GM18868 (cell line): Measurements from ENCODE around the gene RCE1.

Experiments used
- ATAC-seq: cut with Tn5 transposase; IDR thresholded peaks from one replicate; pipeline ENCODE4 v1.9.1; 2021; ENCODE audit warnings: mild to moderate bottlenecking, moderate library complexity; ENCODE audit not compliant: unreplicated experiment

RCE1 gene

GRCh38 chr11:66868082-66868725 lies 25.0 kb downstream of the RCE1 start:
- no peak for ATAC-seq

DNA sequence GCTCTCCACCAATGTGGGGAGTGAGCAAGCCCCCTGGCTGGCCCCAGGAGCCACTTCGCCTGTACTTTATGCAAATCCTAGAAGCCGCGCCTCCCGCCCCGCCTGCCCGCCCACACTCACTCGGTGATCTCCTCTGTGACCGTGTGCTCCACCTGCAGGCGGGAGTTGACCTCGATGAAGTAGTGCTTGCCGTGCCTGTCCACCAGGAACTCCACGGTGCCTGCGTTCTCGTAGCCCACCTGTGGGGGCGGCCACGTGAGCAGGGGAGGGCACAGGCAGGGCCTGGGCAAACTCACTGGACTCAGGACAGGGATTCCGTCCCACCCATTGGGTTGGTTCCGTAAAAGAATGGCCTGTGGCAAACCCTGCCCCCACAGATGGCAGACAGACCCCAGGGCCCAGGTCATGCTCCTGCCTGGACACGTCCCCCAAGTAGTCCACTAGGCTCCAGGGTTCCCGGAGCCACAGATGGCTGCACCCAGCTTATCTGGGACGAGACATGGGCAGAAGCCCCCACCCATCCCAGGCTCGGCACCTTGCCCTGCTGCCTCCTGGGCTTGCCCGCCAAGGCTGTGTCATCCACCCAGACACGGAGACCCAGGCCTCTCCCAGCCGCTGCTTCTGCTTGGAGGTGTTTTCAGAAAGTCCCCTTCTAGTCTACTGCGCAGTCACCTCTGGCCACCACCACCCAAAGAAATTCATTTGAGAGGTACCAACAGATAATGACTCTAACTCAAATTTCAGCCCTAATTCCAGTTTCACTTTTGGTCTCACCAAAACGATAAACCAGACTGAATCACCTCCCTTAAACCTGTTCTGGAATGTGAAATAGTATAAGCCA lies 25.7 kb downstream of the RCE1 start:
- ATAC-seq, result no peak

DNA sequence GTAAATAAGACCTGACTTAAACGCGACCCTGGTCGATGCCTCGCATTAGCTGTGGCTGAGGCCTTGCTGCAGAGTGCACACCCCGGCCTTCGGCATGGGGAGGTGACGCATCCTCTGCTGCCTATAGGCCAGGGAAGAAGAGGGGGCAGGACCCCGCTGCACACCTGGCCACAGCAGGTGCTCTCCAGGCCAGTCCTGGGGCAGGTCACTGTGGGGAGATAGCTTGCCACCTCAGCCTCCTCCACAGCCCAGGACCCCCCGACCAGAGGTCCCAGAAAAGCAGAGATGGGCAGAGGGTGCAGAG lies 26.3 kb downstream of the RCE1 start:
- ATAC-seq, result no peak

DNA sequence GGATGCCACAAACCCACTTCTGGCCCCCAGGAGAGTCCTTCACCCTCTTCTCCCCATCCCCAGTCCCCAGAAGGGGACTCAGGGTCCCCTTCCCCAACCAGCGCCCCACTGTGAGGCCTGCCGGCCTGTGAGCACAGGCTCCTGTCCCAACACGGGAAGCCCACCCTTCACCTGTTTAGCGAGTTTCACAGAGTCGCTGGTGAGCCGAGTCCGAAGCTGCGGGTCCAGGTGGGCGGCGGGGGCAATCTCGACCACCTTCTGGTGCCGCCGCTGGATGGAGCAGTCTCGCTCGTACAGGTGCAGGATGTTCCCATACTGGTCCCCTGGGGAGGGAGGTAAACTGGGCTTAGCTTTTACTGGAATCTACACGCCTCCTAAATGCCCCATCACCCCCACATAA lies 26.9 kb downstream of the RCE1 start:
- ATAC-seq, result no peak

GRCh38 chr11:66870616-66871520 lies 27.6 kb downstream of the RCE1 start:
- no peak for ATAC-seq

- no peak for ATAC-seq
These were observed 28.3 kb downstream of the RCE1 start for GRCh38 chr11:66871521-66871901.

DNA sequence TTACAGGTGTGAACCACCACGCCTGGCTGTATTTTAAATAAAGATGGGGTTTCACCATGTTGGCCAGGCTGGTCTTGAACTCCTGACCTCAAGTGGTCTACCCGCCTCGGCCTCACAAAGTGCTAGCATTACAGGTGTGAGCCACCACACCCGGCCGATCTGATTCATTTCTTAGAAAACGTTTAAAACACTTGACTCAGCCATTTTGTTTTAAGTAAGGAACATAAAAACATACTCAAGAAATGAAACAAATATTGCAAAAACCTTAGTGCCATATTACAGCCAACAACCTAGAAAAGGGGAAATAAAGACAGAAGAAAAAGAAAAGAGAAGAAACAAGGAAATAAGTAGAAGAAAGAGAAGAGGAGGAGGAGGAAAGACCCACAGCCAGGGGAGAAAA lies 31.0 kb downstream of the RCE1 start:
- no peak for ATAC-seq

DNA sequence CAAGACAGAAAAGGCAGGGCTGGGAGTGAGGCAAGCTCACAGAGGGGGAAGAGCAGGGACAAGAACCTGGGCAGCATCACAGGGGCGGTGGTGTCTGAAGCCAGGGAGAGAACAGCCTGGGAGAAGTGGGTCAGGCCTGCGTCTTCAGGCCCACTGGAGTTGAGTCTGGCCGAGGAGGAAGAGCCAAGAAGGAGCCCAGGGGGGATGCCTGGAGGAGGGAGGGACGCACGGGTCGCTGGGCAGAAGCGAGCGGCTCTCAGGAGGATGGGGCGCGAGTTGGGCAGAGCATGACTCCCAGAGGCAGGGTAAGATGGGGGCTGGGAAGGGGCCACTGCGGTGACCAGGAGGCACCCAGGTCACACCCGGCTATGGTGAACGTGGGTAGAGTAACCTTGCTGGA lies 32.1 kb downstream of the RCE1 start:
- ATAC-seq, result no peak

- ATAC-seq, result no peak
These were observed 34.5 kb downstream of the RCE1 start for GRCh38 chr11:66877588-66878385.

- no peak for ATAC-seq
These were observed 35.2 kb downstream of the RCE1 start for GRCh38 chr11:66878474-66878873.

- ATAC-seq, result no peak
These were observed 35.8 kb downstream of the RCE1 start for GRCh38 chr11:66879000-66879399.

- ATAC-seq, result no peak
These were observed 36.3 kb downstream of the RCE1 start for GRCh38 chr11:66879583-66879982.

DNA sequence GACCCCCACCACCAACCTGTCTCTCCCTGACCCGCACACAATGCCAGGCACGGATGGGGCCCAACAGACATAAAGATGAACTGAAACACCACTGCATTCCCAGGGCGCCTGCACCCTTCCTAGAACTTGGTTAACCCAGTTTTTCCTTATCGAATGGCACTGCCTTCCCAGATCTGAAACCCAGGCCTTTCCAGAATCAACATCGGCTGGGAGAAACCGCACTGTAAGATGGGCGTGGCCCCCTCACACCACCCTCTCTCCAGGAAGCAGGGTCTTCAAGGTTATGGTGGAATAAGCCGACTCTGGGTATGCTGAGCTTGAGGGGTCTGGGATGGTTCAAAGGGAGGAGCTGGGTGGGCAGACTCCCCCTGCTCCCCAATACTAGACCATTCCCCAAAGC lies 36.8 kb downstream of the RCE1 start:
- ATAC-seq, result no peak

DNA sequence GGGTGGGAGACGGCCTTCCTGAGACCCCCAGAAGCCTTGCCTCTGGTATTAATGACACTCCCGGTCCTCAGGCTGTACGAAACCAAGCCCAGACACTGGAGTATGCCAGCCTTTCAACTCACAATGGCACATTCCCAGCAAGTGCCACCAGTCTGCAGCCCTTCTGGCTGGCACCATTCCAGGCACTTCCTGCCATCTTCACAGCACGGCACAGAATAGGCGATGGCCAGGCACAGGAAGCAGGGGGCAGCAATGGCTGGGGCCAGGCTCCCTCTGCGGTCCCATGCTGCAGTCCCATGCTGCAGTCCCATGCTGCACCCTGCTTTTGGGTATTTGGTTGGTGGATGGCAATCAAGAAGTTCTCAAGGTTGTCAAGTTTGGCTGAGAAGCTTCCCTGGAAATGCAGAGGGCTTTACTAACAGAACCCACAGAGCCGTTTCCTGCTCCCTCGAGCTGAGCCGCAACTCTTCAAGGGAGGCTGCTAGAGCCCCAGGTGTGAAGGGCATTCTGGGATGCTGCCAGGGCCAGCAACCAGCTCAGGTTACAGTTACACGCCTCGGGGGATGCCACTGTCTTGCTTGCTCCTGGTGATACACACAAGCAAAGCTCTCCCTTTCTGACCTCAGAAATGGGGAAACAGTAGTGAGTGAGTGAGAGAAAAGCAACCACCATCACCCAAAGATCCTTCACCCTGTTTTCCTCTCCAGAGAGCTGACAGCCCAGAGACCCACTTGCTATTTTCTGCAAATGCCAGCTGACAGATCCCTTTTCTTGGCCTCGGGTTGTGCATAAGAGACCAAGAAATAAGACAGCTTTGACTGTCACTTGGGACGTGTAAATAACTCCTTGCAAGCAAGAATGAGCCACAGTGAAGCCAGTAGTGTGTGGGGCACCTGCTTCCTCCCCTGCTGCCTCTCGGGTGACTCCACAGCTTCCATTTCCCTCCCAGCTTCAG lies 37.5 kb downstream of the RCE1 start:
- ATAC-seq, result no peak

DNA sequence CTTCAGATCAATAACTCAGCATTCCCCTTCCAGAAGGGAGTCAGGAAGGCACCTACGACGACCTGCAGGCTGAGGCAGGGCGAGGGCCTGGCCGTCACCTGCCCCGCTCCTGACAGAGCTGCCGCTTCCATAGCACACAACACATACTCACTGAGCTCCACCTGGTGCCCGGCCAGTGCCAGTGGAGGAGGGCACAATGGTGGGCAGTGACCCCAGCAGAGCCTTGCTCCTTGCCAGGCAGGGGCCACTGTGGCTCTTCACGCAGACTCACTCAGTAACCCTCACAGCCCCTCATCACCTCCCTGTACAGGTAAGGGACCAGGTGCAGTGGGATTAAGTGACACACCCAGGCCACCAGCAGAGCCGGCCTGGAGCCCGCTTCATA lies 38.2 kb downstream of the RCE1 start:
- no peak for ATAC-seq

DNA sequence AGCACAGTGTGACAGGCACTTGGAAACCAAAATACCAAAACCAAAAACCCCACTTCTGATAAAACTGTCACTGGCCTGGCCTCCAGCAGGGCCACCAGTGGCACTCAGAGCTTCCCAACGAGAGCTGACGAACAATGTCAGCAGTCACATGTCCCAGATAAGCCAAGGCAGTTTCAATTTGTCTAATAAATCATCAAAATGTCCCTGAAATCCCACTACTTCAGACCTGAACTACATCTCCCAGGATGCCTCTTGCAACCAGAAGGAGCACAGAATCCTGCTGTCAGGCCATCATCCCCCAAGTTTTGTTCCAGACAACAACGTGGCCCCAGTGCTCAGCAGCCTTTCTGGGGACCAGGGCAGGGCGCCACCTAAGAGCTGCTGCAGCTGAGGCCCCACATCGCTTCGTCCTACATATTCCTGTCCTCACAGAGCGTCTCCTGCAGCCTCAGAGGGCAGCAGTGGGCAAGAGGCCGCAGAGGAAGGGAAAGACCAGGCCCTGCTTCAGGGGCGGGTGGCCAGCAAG lies 38.7 kb downstream of the RCE1 start:
- no peak for ATAC-seq

GRCh38 chr11:66882561-66883015 lies 39.3 kb downstream of the RCE1 start:
- no peak for ATAC-seq

- no peak for ATAC-seq
These were observed 40.0 kb downstream of the RCE1 start for GRCh38 chr11:66883016-66883965.
